Mesenchymal stem cell (in vitro differentiated cells and primary cell): Measurements from ENCODE around the gene TM4SF18.

ENCODE experiments used
- DNase-seq: peaks from one replicate; pipeline ENCODE4 v3.0.0-alpha.2; 2013
- H2AFZ ChIP-seq: one replicate; pipeline ENCODE4 v1.6.1; 2013; ENCODE audit warnings: low read depth, mild to moderate bottlenecking, control low read depth, inconsistent platforms, low read length, moderate library complexity
- H2AK5ac ChIP-seq: 2 replicates; pipeline ENCODE4 v1.6.1; 2013; ENCODE audit warnings: low read length, moderate library complexity, mild to moderate bottlenecking, inconsistent platforms; ENCODE audit not compliant: severe bottlenecking
- H2BK120ac ChIP-seq: one replicate; pipeline ENCODE4 v1.6.1; 2013; ENCODE audit warnings: low read depth, mild to moderate bottlenecking, inconsistent platforms, low read length, moderate library complexity
- H2BK12ac ChIP-seq, 2 experiments: one replicate each; pipeline ENCODE4 v1.6.1; 2013; ENCODE audit warnings: inconsistent platforms in 2 of 2, low read length in 2 of 2, mild to moderate bottlenecking in 2 of 2, moderate library complexity in 2 of 2, control low read depth in 1 of 2
- H2BK15ac ChIP-seq: one replicate; pipeline ENCODE4 v1.6.1; 2013; ENCODE audit warnings: mild to moderate bottlenecking, low read depth, inconsistent platforms; ENCODE audit not compliant: poor library complexity, severe bottlenecking
- H2BK5ac ChIP-seq: 2 replicates; pipeline ENCODE4 v1.6.1; 2013; ENCODE audit warnings: low read depth, mild to moderate bottlenecking, low read length, control low read depth, inconsistent platforms; ENCODE audit not compliant: poor library complexity, severe bottlenecking
- H3K14ac ChIP-seq, 2 experiments: one replicate each; pipeline ENCODE4 v1.6.1; 2013; ENCODE audit warnings: inconsistent platforms in 2 of 2, low read length in 2 of 2, control low read depth in 1 of 2, mild to moderate bottlenecking in 1 of 2, moderate library complexity in 1 of 2
- H3K18ac ChIP-seq, 2 experiments: one replicate each; pipeline ENCODE4 v1.6.1; 2013; ENCODE audit warnings: inconsistent platforms in 2 of 2, low read length in 2 of 2, control low read depth in 1 of 2, low read depth in 1 of 2, mild to moderate bottlenecking in 1 of 2
- H3K23ac ChIP-seq, 2 experiments: one replicate each; pipeline ENCODE4 v1.6.1; 2013; ENCODE audit warnings: inconsistent platforms in 2 of 2, low read length in 2 of 2, mild to moderate bottlenecking in 2 of 2, moderate library complexity in 2 of 2, control low read depth in 1 of 2
- H3K27ac ChIP-seq: 2 replicates; pipeline ENCODE4 v1.5.1; 2013; ENCODE audit warnings: mild to moderate bottlenecking, moderate library complexity, low read length, control low read depth, inconsistent platforms; ENCODE audit not compliant: poor library complexity, severe bottlenecking
- H3K27me3 ChIP-seq, 2 experiments: 2 replicates each; pipeline versions ENCODE4 v1.6.1 to v1.7.0; 2013; ENCODE audit warnings: low read length in 2 of 2, mild to moderate bottlenecking in 2 of 2, moderate library complexity in 2 of 2, control low read depth in 1 of 2, inconsistent platforms in 1 of 2; ENCODE audit not compliant: control insufficient read depth in 1 of 2, insufficient read depth in 1 of 2
- H3K36me3 ChIP-seq, 2 experiments: 2 replicates each; pipeline versions ENCODE4 v1.6.1 to v1.7.0; 2013; ENCODE audit warnings: low read length in 2 of 2, control low read depth in 1 of 2, inconsistent platforms in 1 of 2, low read depth in 1 of 2, mild to moderate bottlenecking in 1 of 2; ENCODE audit not compliant: insufficient read depth in 2 of 2, control insufficient read depth in 1 of 2
- H3K4ac ChIP-seq, 2 experiments: one replicate each; pipeline ENCODE4 v1.6.1; 2013; ENCODE audit warnings: inconsistent platforms in 2 of 2, low read length in 2 of 2, mild to moderate bottlenecking in 2 of 2, moderate library complexity in 2 of 2, control low read depth in 1 of 2, low read depth in 1 of 2
- H3K4me1 ChIP-seq: 2 replicates; pipeline ENCODE4 v1.6.1; 2013; ENCODE audit warnings: low read depth, low read length, control low read depth; ENCODE audit not compliant: control insufficient read depth, insufficient read depth
- H3K4me2 ChIP-seq: 2 replicates; pipeline ENCODE4 v1.6.1; 2013; ENCODE audit warnings: low read length, mild to moderate bottlenecking, inconsistent platforms; ENCODE audit not compliant: poor library complexity, severe bottlenecking
- H3K4me3 ChIP-seq, 2 experiments: 2 replicates each; pipeline versions ENCODE4 v1.5.1 to v1.7.0; 2013; ENCODE audit warnings: low read length in 2 of 2, mild to moderate bottlenecking in 2 of 2, control low read depth in 1 of 2, low read depth in 1 of 2; ENCODE audit not compliant: insufficient read depth in 1 of 2
- H3K79me1 ChIP-seq: replicated peaks from 2 replicates; pipeline ENCODE4 v1.6.1; 2013; ENCODE audit warnings: mild to moderate bottlenecking, control low read depth, low read length, inconsistent platforms; ENCODE audit not compliant: poor library complexity, severe bottlenecking
- H3K9ac ChIP-seq: 2 replicates; pipeline ENCODE4 v1.7.0; 2013; ENCODE audit warnings: mild to moderate bottlenecking, low read length, moderate library complexity
- H3K9me3 ChIP-seq: 2 replicates; pipeline ENCODE4 v1.7.0; 2013; ENCODE audit warnings: mild to moderate bottlenecking, low read length; ENCODE audit not compliant: control insufficient read depth
- H4K8ac ChIP-seq: one replicate; pipeline ENCODE4 v1.6.1; 2013; ENCODE audit warnings: inconsistent platforms, mild to moderate bottlenecking, low read length, moderate library complexity
- H4K91ac ChIP-seq: one replicate; pipeline ENCODE4 v1.6.1; 2013; ENCODE audit warnings: mild to moderate bottlenecking, low read length, inconsistent platforms
- WGBS: methylation state at CpG from one replicate; pipeline ENCODE4 v1.1.7; 2013; ENCODE audit warnings: mixed read lengths; 5-methylcytosine and 5-hydroxymethylcytosine counted together

TM4SF18 gene

GRCh38 chr3:149368201-149368673, 34.8 kb upstream of the TM4SF18 start:
- no peak overlapping the region for H2BK120ac ChIP-seq
- no peak for DNase-seq
- H2AK5ac ChIP-seq, result no peak overlapping the region
- no peak overlapping the region for H2BK5ac ChIP-seq
- no peak overlapping the region for H3K9ac ChIP-seq
- no peaks in the 10 kb centered on the region for H3K79me1 ChIP-seq
- no peak overlapping the region for H2AFZ ChIP-seq
- no peak overlapping the region for H3K4me2 ChIP-seq
- no peak overlapping the region for H3K4me3 ChIP-seq
- H4K91ac ChIP-seq, result no peak overlapping the region
- no peaks in the 10 kb centered on the region for H3K9me3 ChIP-seq
- no peak overlapping the region for H4K8ac ChIP-seq
- no peak overlapping the region for H3K18ac ChIP-seq
- WGBS, result 100% methylated on average over 5 of the region's 6 CpGs
- peaks cover 6% of the 10 kb centered on the region for H3K4me1 ChIP-seq
- H2BK15ac ChIP-seq, result no peak overlapping the region
- no peak overlapping the region for H3K4ac ChIP-seq
- peak overlapping the region; percentile 30 for H3K27ac ChIP-seq
- no peak overlapping the region for H2BK12ac ChIP-seq
- no peak overlapping the region for H3K14ac ChIP-seq
- peaks cover 4 to 10% of the 10 kb centered on the region in 2 experiments for H3K36me3 ChIP-seq
- H3K27me3 ChIP-seq, result no peaks in the 10 kb centered on the region
- no peak overlapping the region for H3K23ac ChIP-seq

GRCh38 chr3:149366941-149367840, 33.8 kb upstream of the TM4SF18 start:
- no peak overlapping the region for H4K91ac ChIP-seq
- no peak overlapping the region for H2BK5ac ChIP-seq
- no peak overlapping the region for H2BK15ac ChIP-seq
- H2BK120ac ChIP-seq, result no peak overlapping the region
- H3K18ac ChIP-seq, result no peak overlapping the region
- H3K4me3 ChIP-seq, result no peak overlapping the region
- H3K9me3 ChIP-seq, result no peaks in the 10 kb centered on the region
- peak overlapping the region in 1 of 2 experiments; percentile 64 for H3K4ac ChIP-seq
- H3K4me2 ChIP-seq, result no peak overlapping the region
- peaks cover 3% of the 10 kb centered on the region for H3K4me1 ChIP-seq
- H2AFZ ChIP-seq, result peak overlapping the region; percentile 58
- no peaks in the 10 kb centered on the region for H3K27me3 ChIP-seq
- H4K8ac ChIP-seq, result no peak overlapping the region
- H3K79me1 ChIP-seq, result no peaks in the 10 kb centered on the region
- no peak overlapping the region for H3K23ac ChIP-seq
- 74% methylated on average over 3 of the region's 3 CpGs for WGBS
- H2AK5ac ChIP-seq, result no peak overlapping the region
- peaks cover 0 to 10% of the 10 kb centered on the region in 2 experiments for H3K36me3 ChIP-seq
- H2BK12ac ChIP-seq, result peak overlapping the region in 1 of 2 experiments; percentile 47
- H3K27ac ChIP-seq, result peak overlapping the region; percentile 46
- no peak overlapping the region for H3K9ac ChIP-seq
- DNase-seq, result peak; percentile 77
- H3K14ac ChIP-seq, result no peak overlapping the region

GRCh38 chr3:149366031-149366430, 32.6 kb upstream of the TM4SF18 start:
- Histone ChIP-seq H2BK5ac (no peak overlapping the region), H3K79me1 (no peaks in the 10 kb centered on the region), H3K4me1 (peaks cover 1% of the 10 kb centered on the region), H3K9ac (no peak overlapping the region), H3K18ac (no peak overlapping the region), H2AK5ac (no peak overlapping the region), H4K91ac (no peak overlapping the region), H2BK15ac (no peak overlapping the region), H3K9me3 (no peaks in the 10 kb centered on the region), H3K4me3 (no peak overlapping the region), H3K23ac (no peak overlapping the region), H3K36me3 (peaks cover 0 to 3% of the 10 kb centered on the region in 2 experiments), H2BK120ac (no peak overlapping the region), H4K8ac (no peak overlapping the region), H3K27me3 (no peaks in the 10 kb centered on the region), H2BK12ac (no peak overlapping the region), H2AFZ (no peak overlapping the region), H3K4me2 (no peak overlapping the region), H3K27ac (no peak overlapping the region), H3K14ac (no peak overlapping the region), H3K4ac (no peak overlapping the region)
- WGBS, result no CpG with 5 or more reads among the region's 2 CpGs
- no peak for DNase-seq

GRCh38 chr3:149364624-149365023, 31.2 kb upstream of the TM4SF18 start:
- Histone ChIP-seq H3K9ac (no peak overlapping the region), H3K4me2 (no peak overlapping the region), H3K23ac (no peak overlapping the region), H3K9me3 (no peaks in the 10 kb centered on the region), H3K14ac (no peak overlapping the region), H2BK12ac (no peak overlapping the region), H2AFZ (no peak overlapping the region), H2BK5ac (no peak overlapping the region), H3K4me1 (peaks cover 1% of the 10 kb centered on the region), H3K36me3 (no peaks in the 10 kb centered on the region), H3K4me3 (no peak overlapping the region), H3K27me3 (no peaks in the 10 kb centered on the region), H3K18ac (no peak overlapping the region), H3K4ac (no peak overlapping the region), H3K79me1 (no peaks in the 10 kb centered on the region), H2BK120ac (no peak overlapping the region), H2AK5ac (no peak overlapping the region), H2BK15ac (no peak overlapping the region), H4K91ac (no peak overlapping the region), H3K27ac (no peak overlapping the region), H4K8ac (no peak overlapping the region)
- 100% methylated on average over 2 of the region's 2 CpGs for WGBS
- no peak for DNase-seq
